HepG2 (cell line): Measurements from ENCODE around the gene ZNF763. TPM values are rescaled to one million over a fixed set of nuclear protein-coding genes. Genes with fewer than 3 reads are reported as not detected.
A peak's percentile ranks its signal among the peaks of the same experiment; 100 is the strongest.

Experiments
- ATAC-seq: fragments of 200-7000 bp; cut with Tn5 transposase; 3 replicates; pipeline ENCODE4 v1.9.1; 2020; ENCODE audit warnings: mild to moderate bottlenecking, moderate library complexity
- BruUV-seq: library from RNA; stranded (reverse); fragments of 400-500 nt; replicated peaks from 2 replicates; lab custom pipeline; 2021; lab: Mats Ljungman, UMichigan
- CTCF ChIA-PET: fragments of 300-600 bp; formaldehyde crosslinking; extraction: SDS; loops from one replicate; lab custom pipeline; 2021; ENCODE audit warnings: low total read pairs, inconsistent platforms, low intra/inter-chr PET ratio; lab: Yijun Ruan, JAX
- POLR2A ChIA-PET: fragments of 350-600 bp; sonication (Branson Sonifier 250); formaldehyde crosslinking; loops from one replicate; lab custom pipeline; 2020; ENCODE audit warnings: antibody characterized with exemption, inconsistent platforms; lab: Yijun Ruan, JAX
- DNase-seq: peaks from one replicate; pipeline ENCODE4 v3.0.0-alpha.2; 2015; ENCODE audit warnings: low spot score
- FAIRE-seq: peaks from 3 replicates; lab custom pipeline; 2011; peaks lifted over from hg19 to GRCh38; lab: Jason Lieb, UNC
- H2AFZ ChIP-seq: one replicate; pipeline ENCODE4 v1.6.1; 2011; ENCODE audit warnings: low read length, inconsistent platforms
- H3K27ac ChIP-seq: fragments of 300-600 bp; 3 replicates; pipeline ENCODE4 v1.8.0; 2011; ENCODE audit warnings: mixed run types, mild to moderate bottlenecking, mixed read lengths, low read length, inconsistent platforms; ENCODE audit not compliant: insufficient read depth; ENCODE audit errors: extremely low read length
- H3K27me3 ChIP-seq, 2 experiments: fragments of 200-600 bp in 1 of 2; 2 replicates in 1 of 2; 3 replicates in 1 of 2; pipeline versions ENCODE4 v1.6.0 to v1.8.0; 2011; ENCODE audit warnings: low read length in 2 of 2, mild to moderate bottlenecking in 2 of 2, moderate library complexity in 2 of 2, inconsistent platforms in 1 of 2; ENCODE audit not compliant: insufficient read depth in 2 of 2, control insufficient read depth in 1 of 2
- H3K36me3 ChIP-seq, 2 experiments: fragments of 200-600 bp in 1 of 2; replicated peaks in 1 of 2; 2 replicates in 1 of 2; 3 replicates in 1 of 2; pipeline versions ENCODE4 v1.5.1 to v1.8.0; 2011; ENCODE audit warnings: low read length in 2 of 2, inconsistent platforms in 1 of 2; ENCODE audit not compliant: insufficient read depth in 2 of 2, control insufficient read depth in 1 of 2
- H3K4me1 ChIP-seq: 2 replicates; pipeline ENCODE4 v1.5.1; 2012; ENCODE audit warnings: low read length, inconsistent platforms; ENCODE audit not compliant: insufficient read depth
- H3K4me2 ChIP-seq: 2 replicates; pipeline ENCODE4 v1.6.0; 2011; ENCODE audit warnings: low read depth, low read length, inconsistent platforms
- H3K4me3 ChIP-seq, 3 experiments: fragments of 200-600 bp in 1 of 3; sonication (generic), shearing (Covaris generic) in 1 of 3; replicated peaks in 1 of 3; 2 replicates each; pipeline ENCODE4 v1.5.1; 2011 to 2016; ENCODE audit warnings: low read length in 3 of 3, inconsistent platforms in 2 of 3, low read depth in 2 of 3, mild to moderate bottlenecking in 2 of 3, control low read depth in 1 of 3, mixed read lengths in 1 of 3; ENCODE audit not compliant: insufficient read depth in 1 of 3
- H3K79me2 ChIP-seq: one replicate; pipeline ENCODE4 v1.6.1; 2011; ENCODE audit warnings: low read length, inconsistent platforms; ENCODE audit not compliant: insufficient read depth
- H3K9ac ChIP-seq: 2 replicates; pipeline ENCODE4 v1.6.0; 2011; ENCODE audit warnings: mild to moderate bottlenecking, low read depth, low read length, inconsistent platforms; ENCODE audit not compliant: insufficient read depth
- H3K9me3 ChIP-seq: 2 replicates; pipeline ENCODE4 v1.5.1; 2012; ENCODE audit warnings: mild to moderate bottlenecking, low read length
- H4K20me1 ChIP-seq: 2 replicates; pipeline ENCODE4 v1.6.0; 2011; ENCODE audit warnings: inconsistent platforms, mild to moderate bottlenecking, low read length, moderate library complexity; ENCODE audit not compliant: insufficient read depth
- HIVEP1 ChIP-seq: sonication (generic); formaldehyde crosslinking; IDR thresholded peaks from 2 replicates; pipeline ENCODE4 v1.4.0; 2020; ENCODE audit warnings: mild to moderate bottlenecking, missing genetic modification reagents
- ZNF460 ChIP-seq: sonication (generic); formaldehyde crosslinking; IDR thresholded peaks from 2 replicates; pipeline ENCODE4 v1.5.1; 2020; ENCODE audit warnings: missing genetic modification reagents, mild to moderate bottlenecking, borderline replicate concordance
- WGBS: methylation state at CpG from one replicate; pipeline ENCODE4 v1.1.6; 2017; ENCODE audit warnings: low lambda C conversion rate; 5-methylcytosine and 5-hydroxymethylcytosine counted together
- in situ Hi-C: cut with HindIII; loops from 2 replicates; pipeline ENCODE4 v1.10.0; 2017; ENCODE audit warnings: low pct_unique_long_range_greater_than_20kb; ENCODE audit not compliant: extremely low pct_ligation_motif_present
- intact Hi-C: fragments of 100-400 bp; cut with micrococcal nuclease; formaldehyde crosslinking; loops from one replicate; pipeline ENCODE4 v1.10.0; 2022; ENCODE audit not compliant: unreplicated experiment
- polyA plus RNA-seq, 8 experiments: library from polyadenylated mRNA; depleted of rRNA in 3 of 8; stranded (reverse) in 7 of 8; unstranded in 1 of 8; fragments of >200 nt; fragmentation: Illumina TruSeq in 4 of 8; extraction: Trizol in 4 of 8; gene quantifications; 2 replicates each; pipeline versions ENCODE4 v1.2.1 to v1.2.3, GENCODE V29; 2011 to 2016; ENCODE audit warnings: low read depth in 4 of 8, missing spikeins in 1 of 8, mixed read lengths in 1 of 8; ENCODE audit not compliant: insufficient read depth in 1 of 8
- total RNA-seq, 5 experiments: library from RNA; depleted of rRNA; stranded (reverse); fragments of >200 nt; fragmentation: Illumina TruSeq; extraction: Trizol; gene quantifications; 2 replicates each; pipeline ENCODE4 v1.2.3, GENCODE V29; 2016; ENCODE audit warnings: low read depth in 1 of 5
- TF ChIP-seq, protein P1 (sequence below): sonication (generic); formaldehyde crosslinking; IDR thresholded peaks from 2 replicates; pipeline ENCODE4 v1.4.0; 2020; ENCODE audit warnings: mild to moderate bottlenecking, low read depth, missing genetic modification reagents
- TF ChIP-seq, protein P2 (sequence below): sonication (generic); formaldehyde crosslinking; IDR thresholded peaks from 2 replicates; pipeline ENCODE4 v1.4.0; 2020; ENCODE audit warnings: mild to moderate bottlenecking, missing genetic modification reagents
- TF ChIP-seq, protein P3 (sequence below): sonication (generic); formaldehyde crosslinking; IDR thresholded peaks from 2 replicates; pipeline ENCODE4 v1.8.0; 2022; ENCODE audit warnings: mild to moderate bottlenecking, missing genetic modification reagents; ENCODE audit not compliant: insufficient replicate concordance
- TF ChIP-seq, protein P4 (sequence below): sonication (generic); formaldehyde crosslinking; IDR thresholded peaks from 2 replicates; pipeline ENCODE4 v1.4.0; 2020; ENCODE audit warnings: missing genetic modification reagents
- TF ChIP-seq, protein P5 (sequence below): sonication (generic); formaldehyde crosslinking; IDR thresholded peaks from 2 replicates; pipeline ENCODE4 v1.4.0; 2020; ENCODE audit warnings: missing genetic modification reagents

ZNF763 gene
- total and polyA plus RNA-seq, 2 of the 13 experiments (the other 11 are each of a cell fraction or from before 2014, with no cell fraction given), result 0.08 to 0.42 TPM

DNA sequence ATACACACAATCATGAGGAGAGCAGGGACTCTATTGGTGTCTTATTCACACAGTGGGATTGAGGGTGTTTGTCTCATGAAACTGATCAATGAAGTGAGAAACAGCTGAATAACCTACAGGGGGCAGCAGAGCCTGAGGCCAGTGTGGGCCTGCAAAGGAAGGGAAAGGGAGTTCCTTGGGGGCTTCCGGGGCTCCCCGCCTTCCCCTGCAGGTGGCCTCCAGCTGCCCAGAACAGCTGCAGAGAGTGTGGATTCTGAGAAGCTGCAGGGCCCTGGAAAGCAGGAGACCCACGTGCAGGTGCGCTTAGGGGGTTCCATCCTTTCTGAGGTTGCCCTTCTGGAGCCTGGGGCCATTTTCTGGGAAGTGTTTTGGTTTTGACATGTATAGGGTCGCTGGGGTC lies 20.1 kb downstream of the ZNF763 start (continued):
- TF ChIP-seq, protein P1, sequence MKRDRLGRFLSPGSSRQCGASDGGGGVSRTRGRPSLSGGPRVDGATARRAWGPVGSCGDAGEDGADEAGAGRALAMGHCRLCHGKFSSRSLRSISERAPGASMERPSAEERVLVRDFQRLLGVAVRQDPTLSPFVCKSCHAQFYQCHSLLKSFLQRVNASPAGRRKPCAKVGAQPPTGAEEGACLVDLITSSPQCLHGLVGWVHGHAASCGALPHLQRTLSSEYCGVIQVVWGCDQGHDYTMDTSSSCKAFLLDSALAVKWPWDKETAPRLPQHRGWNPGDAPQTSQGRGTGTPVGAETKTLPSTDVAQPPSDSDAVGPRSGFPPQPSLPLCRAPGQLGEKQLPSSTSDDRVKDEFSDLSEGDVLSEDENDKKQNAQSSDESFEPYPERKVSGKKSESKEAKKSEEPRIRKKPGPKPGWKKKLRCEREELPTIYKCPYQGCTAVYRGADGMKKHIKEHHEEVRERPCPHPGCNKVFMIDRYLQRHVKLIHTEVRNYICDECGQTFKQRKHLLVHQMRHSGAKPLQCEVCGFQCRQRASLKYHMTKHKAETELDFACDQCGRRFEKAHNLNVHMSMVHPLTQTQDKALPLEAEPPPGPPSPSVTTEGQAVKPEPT (CRISPR knock-in tag), result no peak
- TF ChIP-seq, protein P2, sequence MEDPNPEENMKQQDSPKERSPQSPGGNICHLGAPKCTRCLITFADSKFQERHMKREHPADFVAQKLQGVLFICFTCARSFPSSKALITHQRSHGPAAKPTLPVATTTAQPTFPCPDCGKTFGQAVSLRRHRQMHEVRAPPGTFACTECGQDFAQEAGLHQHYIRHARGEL (CRISPR knock-in tag), result no peak
- TF ChIP-seq, protein P3, sequence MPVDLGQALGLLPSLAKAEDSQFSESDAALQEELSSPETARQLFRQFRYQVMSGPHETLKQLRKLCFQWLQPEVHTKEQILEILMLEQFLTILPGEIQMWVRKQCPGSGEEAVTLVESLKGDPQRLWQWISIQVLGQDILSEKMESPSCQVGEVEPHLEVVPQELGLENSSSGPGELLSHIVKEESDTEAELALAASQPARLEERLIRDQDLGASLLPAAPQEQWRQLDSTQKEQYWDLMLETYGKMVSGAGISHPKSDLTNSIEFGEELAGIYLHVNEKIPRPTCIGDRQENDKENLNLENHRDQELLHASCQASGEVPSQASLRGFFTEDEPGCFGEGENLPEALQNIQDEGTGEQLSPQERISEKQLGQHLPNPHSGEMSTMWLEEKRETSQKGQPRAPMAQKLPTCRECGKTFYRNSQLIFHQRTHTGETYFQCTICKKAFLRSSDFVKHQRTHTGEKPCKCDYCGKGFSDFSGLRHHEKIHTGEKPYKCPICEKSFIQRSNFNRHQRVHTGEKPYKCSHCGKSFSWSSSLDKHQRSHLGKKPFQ (CRISPR knock-in tag), result no peak

DNA sequence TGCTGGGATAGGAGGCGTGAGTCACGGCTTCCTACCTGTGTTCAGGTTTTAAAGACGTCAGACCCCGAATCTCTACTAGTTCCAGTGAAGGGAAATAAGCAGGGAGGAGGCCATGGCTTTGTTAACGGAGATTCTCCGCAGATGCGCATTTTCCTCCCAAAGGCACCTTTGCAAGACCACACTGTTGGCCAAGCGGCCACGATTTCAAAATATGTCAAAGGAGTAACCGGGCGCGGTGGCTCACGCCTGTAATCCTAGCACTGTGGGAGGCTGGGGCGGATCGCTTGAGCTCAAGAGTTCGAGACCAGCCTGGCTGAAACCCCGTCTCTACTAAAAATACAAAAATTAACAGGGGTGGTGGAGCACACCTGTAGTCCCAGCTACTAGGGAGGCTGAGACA lies 21.9 kb downstream of the ZNF763 start:
- TF ChIP-seq ZNF460 (CRISPR knock-in tag), result peak; percentile 49; the same call in 1 of the 2 replicates
- TF ChIP-seq, protein P4, sequence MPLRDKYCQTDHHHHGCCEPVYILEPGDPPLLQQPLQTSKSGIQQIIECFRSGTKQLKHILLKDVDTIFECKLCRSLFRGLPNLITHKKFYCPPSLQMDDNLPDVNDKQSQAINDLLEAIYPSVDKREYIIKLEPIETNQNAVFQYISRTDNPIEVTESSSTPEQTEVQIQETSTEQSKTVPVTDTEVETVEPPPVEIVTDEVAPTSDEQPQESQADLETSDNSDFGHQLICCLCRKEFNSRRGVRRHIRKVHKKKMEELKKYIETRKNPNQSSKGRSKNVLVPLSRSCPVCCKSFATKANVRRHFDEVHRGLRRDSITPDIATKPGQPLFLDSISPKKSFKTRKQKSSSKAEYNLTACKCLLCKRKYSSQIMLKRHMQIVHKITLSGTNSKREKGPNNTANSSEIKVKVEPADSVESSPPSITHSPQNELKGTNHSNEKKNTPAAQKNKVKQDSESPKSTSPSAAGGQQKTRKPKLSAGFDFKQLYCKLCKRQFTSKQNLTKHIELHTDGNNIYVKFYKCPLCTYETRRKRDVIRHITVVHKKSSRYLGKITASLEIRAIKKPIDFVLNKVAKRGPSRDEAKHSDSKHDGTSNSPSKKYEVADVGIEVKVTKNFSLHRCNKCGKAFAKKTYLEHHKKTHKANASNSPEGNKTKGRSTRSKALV (CRISPR knock-in tag), result no peak
- TF ChIP-seq, protein P5, sequence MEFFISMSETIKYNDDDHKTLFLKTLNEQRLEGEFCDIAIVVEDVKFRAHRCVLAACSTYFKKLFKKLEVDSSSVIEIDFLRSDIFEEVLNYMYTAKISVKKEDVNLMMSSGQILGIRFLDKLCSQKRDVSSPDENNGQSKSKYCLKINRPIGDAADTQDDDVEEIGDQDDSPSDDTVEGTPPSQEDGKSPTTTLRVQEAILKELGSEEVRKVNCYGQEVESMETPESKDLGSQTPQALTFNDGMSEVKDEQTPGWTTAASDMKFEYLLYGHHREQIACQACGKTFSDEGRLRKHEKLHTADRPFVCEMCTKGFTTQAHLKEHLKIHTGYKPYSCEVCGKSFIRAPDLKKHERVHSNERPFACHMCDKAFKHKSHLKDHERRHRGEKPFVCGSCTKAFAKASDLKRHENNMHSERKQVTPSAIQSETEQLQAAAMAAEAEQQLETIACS (CRISPR knock-in tag), result no peak
- no peak for TF ChIP-seq HIVEP1 (CRISPR knock-in tag)
- Histone ChIP-seq H3K4me2 (0 out of 2 replicates have a peak overlapping the region, but pooled peaks have one; percentile 89), H3K9me3 (no peaks in the 10 kb centered on the region), H3K36me3 (no peaks in the 10 kb centered on the region), H3K4me1 (peaks cover 18% of the 10 kb centered on the region; the same call in 1 of the 2 replicates), H3K79me2 (no peaks in the 10 kb centered on the region), H3K27ac (no peak overlapping the region), H3K9ac (no peak overlapping the region), H4K20me1 (no peaks in the 10 kb centered on the region), H3K4me3 (no peak overlapping the region), H2AFZ (no peak overlapping the region), H3K27me3 (peaks cover 0 to 1% of the 10 kb centered on the region in 2 experiments; a peak in 1 of 5 replicates)
- in situ Hi-C loops, result loop anchor here (5.0 kb wide), 1 partner anchor 99 kb away; the partner anchor contains the start of gene ZNF69
- intact Hi-C loops, result no loop called here
- ATAC-seq (no peak), DNase-seq (no peak), FAIRE-seq (no peak)
- ChIA-PET POLR2A (interaction anchor here (1.0 to 3.1 kb wide), 2 partner anchors 63 to 66 kb away, joined by 3 to 30 read pairs; partner anchors contain the start of genes ZNF700 and ZNF878), CTCF (interaction anchor here (0.9 to 3.8 kb wide), 2 partner anchors 23 to 106 kb away, joined by 3 to 50 read pairs; partner anchors contain the start of gene ZNF763)
- 77% methylated on average over 17 of the region's 17 CpGs for WGBS
- BruUV-seq, result no TSS peak
